GM12878 (cell line): ENCODE results near the gene SCLY. TPM values are rescaled to one million over a fixed set of nuclear protein-coding genes. Genes with fewer than 3 reads are reported as not detected.
A peak's percentile ranks its signal among the peaks of the same experiment; 100 is the strongest.

ENCODE experiments used
- BHLHE40 ChIP-seq, 2 experiments: fragments of 450-650 bp in 1 of 2; IDR thresholded peaks; 2 replicates each; pipeline ENCODE4 v1.6.1; 2011 to 2017; ENCODE audit warnings: low read depth in 2 of 2, borderline replicate concordance in 1 of 2, improper control_type of control experiment in 1 of 2, low read length in 1 of 2, mild to moderate bottlenecking in 1 of 2
- BRCA1 ChIP-seq: IDR thresholded peaks from 2 replicates; pipeline ENCODE4 v1.6.1; 2011; ENCODE audit warnings: low read depth, low read length, improper control_type of control experiment
- CEBPB ChIP-seq, 2 experiments: fragments of 150-350 bp in 1 of 2; IDR thresholded peaks; 2 replicates each; pipeline ENCODE4 v1.6.1; 2012 to 2014; ENCODE audit warnings: low read depth in 2 of 2, low read length in 2 of 2, borderline replicate concordance in 1 of 2, inconsistent platforms in 1 of 2
- CEBPZ ChIP-seq: fragments of 150-350 bp; IDR thresholded peaks from 2 replicates; pipeline ENCODE4 v1.6.1; 2016; ENCODE audit warnings: low read depth, low read length
- DPF2 ChIP-seq: fragments of 450-650 bp; IDR thresholded peaks from 2 replicates; pipeline ENCODE4 v1.6.1; 2017; ENCODE audit warnings: mild to moderate bottlenecking
- ESRRA ChIP-seq: IDR thresholded peaks from 2 replicates; pipeline ENCODE4 v1.6.1; 2012; ENCODE audit warnings: mild to moderate bottlenecking, low read length, improper control_type of control experiment
- IKZF2 ChIP-seq, 2 experiments: fragments of 450-650 bp; IDR thresholded peaks; 2 replicates each; pipeline ENCODE4 v1.6.1; 2017; ENCODE audit warnings: mild to moderate bottlenecking in 2 of 2, moderate library complexity in 2 of 2
- IRF4 ChIP-seq: IDR thresholded peaks from 2 replicates; pipeline ENCODE4 v1.6.1; 2011; ENCODE audit warnings: low read depth, low read length
- KDM1A ChIP-seq: fragments of 200-600 bp; sonication (generic); IDR thresholded peaks from 2 replicates; pipeline ENCODE4 v1.6.1; 2016; ENCODE audit warnings: borderline replicate concordance
- MYB ChIP-seq: fragments of 150-350 bp; IDR thresholded peaks from 2 replicates; pipeline ENCODE4 v1.6.1; 2014; ENCODE audit warnings: mild to moderate bottlenecking, low read depth, low read length, borderline replicate concordance
- RELA ChIP-seq: fragments of 450-650 bp; IDR thresholded peaks from 2 replicates; pipeline ENCODE4 v1.8.0; 2014; ENCODE audit warnings: borderline replicate concordance; ENCODE audit not compliant: partially characterized antibody
- RELB ChIP-seq: fragments of 450-650 bp; IDR thresholded peaks from 2 replicates; pipeline ENCODE4 v1.6.1; 2017; ENCODE audit warnings: low read depth, mild to moderate bottlenecking, moderate library complexity
- SREBF2 ChIP-seq: IDR thresholded peaks from 2 replicates; pipeline ENCODE4 v1.6.1; 2012; ENCODE audit warnings: mild to moderate bottlenecking, low read length
- TAF1 ChIP-seq: IDR thresholded peaks from 2 replicates; pipeline ENCODE4 v1.6.1; 2011; ENCODE audit warnings: mild to moderate bottlenecking, low read depth, low read length, borderline replicate concordance
- ZBTB33 ChIP-seq: fragments of 450-650 bp; IDR thresholded peaks from 2 replicates; pipeline ENCODE4 v1.6.1; 2017; ENCODE audit warnings: mild to moderate bottlenecking
- ZBTB4 ChIP-seq: fragments of 450-650 bp; formaldehyde crosslinking; IDR thresholded peaks from 2 replicates; pipeline ENCODE4 v1.4.0; 2022; ENCODE audit warnings: mild to moderate bottlenecking, moderate library complexity
- polyA plus RNA-seq, 11 experiments: library from polyadenylated mRNA; depleted of rRNA in 4 of 11; unstranded in 6 of 11; stranded (reverse) in 5 of 11; fragments of >200 nt; fragmentation: Nextera tagmentation in 4 of 11; fragmentation: Illumina TruSeq in 1 of 11; extraction: Ambion mirVana in 4 of 11; extraction: Trizol in 1 of 11; gene quantifications; 1 replicate in 1 of 11; 2 replicates in 10 of 11; pipeline versions ENCODE4 v1.2.1 to v1.2.3, GENCODE V29; 2011 to 2016; ENCODE audit warnings: inconsistent platforms in 2 of 11, missing spikeins in 2 of 11, low read depth in 1 of 11
- total RNA-seq, 4 experiments: library from RNA; depleted of rRNA in 3 of 4; stranded (reverse); fragments of >200 nt in 3 of 4; fragmentation: Illumina TruSeq in 1 of 4; extraction: Trizol in 1 of 4; gene quantifications; 2 replicates each; pipeline versions ENCODE4 v1.2.1 to v1.2.3, GENCODE V29; 2013 to 2021
- TF ChIP-seq, protein P1 (sequence below): IDR thresholded peaks from 2 replicates; pipeline ENCODE4 v1.6.1; 2011; ENCODE audit warnings: borderline replicate concordance, low read depth, mild to moderate bottlenecking, moderate library complexity, mixed read lengths, low read length; ENCODE audit not compliant: insufficient read depth; ENCODE audit errors: extremely low read length

SCLY gene
- total and polyA plus RNA-seq, 10 of the 15 experiments (the other 5 are each of a cell fraction or from before 2014, with no cell fraction given): 3.3 to 49.1 (median 32.3) TPM

GRCh38 chr2:238139196-238140039 lies 78.6 kb downstream of the SCLY start (continued):
- TF ChIP-seq CEBPZ (no peak), KDM1A (no peak), SREBF2 (no peak), RELA (no peak), IKZF2 (IDR thresholded peaks at IDR 0.05) (no peak), ESRRA (no peak), TAF1 (no peak), BHLHE40 (IDR thresholded peaks at IDR 0.05; ENCODE audit: borderline replicate concordance in 1 of 2, low read depth in 2 of 2, low read length in 1 of 2) (peak in 1 of 2 experiments; percentile 54; a peak in 1 of 4 replicates), BRCA1 (no peak), RELB (no peak), ZBTB33 (0 out of 2 replicates have a peak, but pooled peaks have one; percentile 13), CEBPB (IDR thresholded peaks at IDR 0.05; ENCODE audit: borderline replicate concordance in 1 of 2, low read depth in 2 of 2, low read length in 2 of 2) (no peak), ZBTB4 (CRISPR knock-in tag) (no peak), MYB (no peak), IRF4 (no peak), DPF2 (0 out of 2 replicates have a peak, but pooled peaks have one; percentile 24)
- TF ChIP-seq, protein P1, sequence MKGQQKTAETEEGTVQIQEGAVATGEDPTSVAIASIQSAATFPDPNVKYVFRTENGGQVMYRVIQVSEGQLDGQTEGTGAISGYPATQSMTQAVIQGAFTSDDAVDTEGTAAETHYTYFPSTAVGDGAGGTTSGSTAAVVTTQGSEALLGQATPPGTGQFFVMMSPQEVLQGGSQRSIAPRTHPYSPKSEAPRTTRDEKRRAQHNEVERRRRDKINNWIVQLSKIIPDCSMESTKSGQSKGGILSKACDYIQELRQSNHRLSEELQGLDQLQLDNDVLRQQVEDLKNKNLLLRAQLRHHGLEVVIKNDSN: peak; percentile 12
